SK-N-MC (cell line): ENCODE measurements around the gene PIGO.

ENCODE experiments used
- EZH2 ChIP-seq: fragments of 200-600 bp; sonication (generic); IDR thresholded peaks from one replicate; pipeline ENCODE4 v1.6.1; 2017; ENCODE audit warnings: antibody characterized with exemption
- FOXP2 ChIP-seq: optimal IDR thresholded peaks from 2 replicates; pipeline ENCODE3; 2011; ENCODE audit warnings: mild to moderate bottlenecking, moderate library complexity; ENCODE audit not compliant: insufficient read depth; ENCODE audit errors: extremely low read length, control extremely low read depth
- POLR2AphosphoS5 ChIP-seq: IDR thresholded peaks from 2 replicates; pipeline ENCODE4 v1.6.1; 2012; ENCODE audit warnings: mild to moderate bottlenecking, low read depth, low read length, borderline replicate concordance

GRCh38 chr9:35044071-35044470, 52.3 kb downstream of the PIGO start:
- TF ChIP-seq EZH2 (no peak), POLR2AphosphoS5 (no peak), FOXP2 (no peak)
